GM12891 (cell line): Measurements from ENCODE around the gene RPL34.

Experiments
- POLR2A ChIP-seq: IDR thresholded peaks from 2 replicates; pipeline ENCODE4 v1.6.1; 2011; ENCODE audit warnings: low read depth, low read length, control low read depth
- POLR2AphosphoS5 ChIP-seq: IDR thresholded peaks from 2 replicates; pipeline ENCODE4 v1.6.1; 2011; ENCODE audit warnings: low read depth, low read length, control low read depth
- SPI1 ChIP-seq: IDR thresholded peaks from 2 replicates; pipeline ENCODE4 v1.6.1; 2011; ENCODE audit warnings: low read depth, low read length, control low read depth
- TAF1 ChIP-seq: IDR thresholded peaks from 2 replicates; pipeline ENCODE4 v1.6.1; 2011; ENCODE audit warnings: low read depth, low read length, control low read depth

DNA sequence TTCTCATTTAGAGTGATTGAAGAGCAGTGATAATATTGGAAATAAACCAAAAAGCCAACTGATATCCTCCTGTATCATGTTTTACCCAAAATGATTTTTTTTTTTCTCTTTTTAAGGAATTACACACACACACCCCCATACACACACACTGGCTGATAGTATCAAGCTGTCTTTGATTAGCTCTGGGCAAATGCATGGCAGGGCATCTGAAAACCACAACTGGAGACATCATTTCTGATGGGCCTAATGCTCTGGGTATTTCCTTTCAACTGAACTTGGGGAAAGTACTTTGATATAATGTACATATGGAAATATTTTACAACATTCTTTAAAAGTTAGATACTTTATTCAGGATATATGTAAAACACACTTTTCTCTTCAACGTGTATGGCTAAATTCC, 15.9 kb downstream of the RPL34 start:
- TF ChIP-seq POLR2A (no peak), POLR2AphosphoS5 (no peak), TAF1 (no peak), SPI1 (no peak)
